WTC11 (cell line): ENCODE results near the gene IFI6. TPM values are rescaled to one million over a fixed set of nuclear protein-coding genes. Genes with fewer than 3 reads are reported as not detected.

Experiments
- ATAC-seq: fragments of 200-7000 bp; cut with Tn5 transposase; 2 replicates; pipeline ENCODE4 v1.10.0; 2021; ENCODE audit warnings: mild to moderate bottlenecking, moderate library complexity
- CTCF ChIA-PET: fragments of 300-600 bp; sonication (Branson Sonifier 250); formaldehyde crosslinking; loops from one replicate; lab custom pipeline; 2021; ENCODE audit warnings: antibody characterized with exemption; lab: Charles Lee
- POLR2A ChIA-PET: fragments of 350-600 bp; sonication (Branson Sonifier 250); formaldehyde crosslinking; loops from one replicate; lab custom pipeline; 2021; ENCODE audit warnings: antibody characterized with exemption; lab: Charles Lee
- DNase-seq: peaks from one replicate; pipeline ENCODE4 v3.0.0; 2021; ENCODE audit warnings: low spot score
- H3K27ac Mint-ChIP-seq: 2 replicates; pipeline ENCODE4 v1.8.0; 2021; ENCODE audit warnings: mixed read lengths
- H3K27me3 Mint-ChIP-seq: 2 replicates; pipeline ENCODE4 v1.8.0; 2021; ENCODE audit warnings: low read depth, mild to moderate bottlenecking, moderate library complexity, mixed read lengths
- H3K36me3 Mint-ChIP-seq: 2 replicates; pipeline ENCODE4 v1.8.0; 2021; ENCODE audit warnings: mixed read lengths
- H3K4me1 Mint-ChIP-seq: 2 replicates; pipeline ENCODE4 v1.8.0; 2022; ENCODE audit warnings: mixed read lengths
- H3K4me3 Mint-ChIP-seq: 2 replicates; pipeline ENCODE4 v1.8.0; 2021; ENCODE audit warnings: mild to moderate bottlenecking, moderate library complexity, mixed read lengths
- H3K9me3 Mint-ChIP-seq: 2 replicates; pipeline ENCODE4 v1.8.0; 2021; ENCODE audit warnings: mixed read lengths
- AR ChIP-seq: fragments of 250-450 bp; sonication (Bioruptor Pico); IDR thresholded peaks from 2 replicates; pipeline ENCODE4 v1.9.0; 2021; ENCODE audit warnings: mild to moderate bottlenecking
- CREB1 ChIP-seq: sonication (generic); formaldehyde crosslinking; IDR thresholded peaks from 2 replicates; pipeline ENCODE4 v1.8.0; 2023; ENCODE audit warnings: mild to moderate bottlenecking, missing genetic modification reagents
- CREM ChIP-seq: sonication (generic); formaldehyde crosslinking; IDR thresholded peaks from 2 replicates; pipeline ENCODE4 v1.8.1; 2022; ENCODE audit warnings: mild to moderate bottlenecking, missing genetic modification reagents, moderate library complexity
- CTCF ChIP-seq: fragments of 200-600 bp; IDR thresholded peaks from 2 replicates; pipeline ENCODE4 v1.8.0; 2022; ENCODE audit warnings: antibody characterized with exemption
- ERG ChIP-seq: fragments of 250-450 bp; sonication (Bioruptor Pico); IDR thresholded peaks from 2 replicates; pipeline ENCODE4 v1.8.0; 2021; ENCODE audit warnings: mild to moderate bottlenecking
- FOXK1 ChIP-seq: sonication (generic); formaldehyde crosslinking; IDR thresholded peaks from 2 replicates; pipeline ENCODE4 v1.8.0; 2022; ENCODE audit warnings: mild to moderate bottlenecking, moderate library complexity, missing genetic modification reagents
- FOXP4 ChIP-seq: sonication (generic); formaldehyde crosslinking; IDR thresholded peaks from 2 replicates; pipeline ENCODE4 v1.8.0; 2022; ENCODE audit warnings: mild to moderate bottlenecking, missing genetic modification reagents
- JUN ChIP-seq: sonication (generic); formaldehyde crosslinking; IDR thresholded peaks from 2 replicates; pipeline ENCODE4 v1.8.0; 2023; ENCODE audit warnings: mild to moderate bottlenecking, missing genetic modification reagents
- MAX ChIP-seq: sonication (generic); formaldehyde crosslinking; IDR thresholded peaks from 2 replicates; pipeline ENCODE4 v1.8.0; 2022; ENCODE audit warnings: mild to moderate bottlenecking, missing genetic modification reagents
- MXD4 ChIP-seq: fragments of 250-450 bp; sonication (Bioruptor Pico); IDR thresholded peaks from 2 replicates; pipeline ENCODE4 v1.8.0; 2021; ENCODE audit warnings: mild to moderate bottlenecking, moderate library complexity, borderline replicate concordance
- NR2C2 ChIP-seq: sonication (generic); formaldehyde crosslinking; IDR thresholded peaks from 2 replicates; pipeline ENCODE4 v1.8.0; 2022; ENCODE audit warnings: mild to moderate bottlenecking, missing genetic modification reagents
- PRDM15 ChIP-seq: sonication (generic); formaldehyde crosslinking; IDR thresholded peaks from 2 replicates; pipeline ENCODE4 v1.8.0; 2022; ENCODE audit warnings: missing genetic modification reagents
- PREB ChIP-seq: sonication (generic); formaldehyde crosslinking; IDR thresholded peaks from 2 replicates; pipeline ENCODE4 v1.8.1; 2022; ENCODE audit warnings: mild to moderate bottlenecking, missing genetic modification reagents, moderate library complexity, borderline replicate concordance
- SMAD3 ChIP-seq: sonication (generic); formaldehyde crosslinking; IDR thresholded peaks from 2 replicates; pipeline ENCODE4 v1.8.0; 2022; ENCODE audit warnings: missing genetic modification reagents, mild to moderate bottlenecking, borderline replicate concordance
- ZNF219 ChIP-seq: sonication (generic); formaldehyde crosslinking; IDR thresholded peaks from 2 replicates; pipeline ENCODE4 v1.8.0; 2023; ENCODE audit warnings: missing genetic modification reagents, mild to moderate bottlenecking, borderline replicate concordance
- ZNF281 ChIP-seq: sonication (generic); formaldehyde crosslinking; IDR thresholded peaks from 2 replicates; pipeline ENCODE4 v1.8.0; 2023; ENCODE audit warnings: mild to moderate bottlenecking, missing genetic modification reagents
- ZNF671 ChIP-seq: fragments of 250-450 bp; sonication (Bioruptor Pico); IDR thresholded peaks from 2 replicates; pipeline ENCODE4 v1.8.0; 2021; ENCODE audit warnings: mild to moderate bottlenecking
- total RNA-seq: library from RNA; stranded (reverse); gene quantifications from 3 replicates; pipeline ENCODE4 v1.2.3, GENCODE V29; 2021

Gene IFI6
- total RNA-seq, 1 experiment from 2014 or later = 4.5 TPM

GRCh38 chr1:27662261-27662660, 9.7 kb downstream of the IFI6 start (continued):
- TF ChIP-seq ZNF281 (CRISPR knock-in tag) = no peak
- TF ChIP-seq MXD4 (CRISPR knock-in tag) = no peak

GRCh38 chr1:27661412-27662075, 10.4 kb downstream of the IFI6 start:
- Mint-ChIP-seq H3K4me3 (no peak overlapping the region), H3K4me1 (peaks cover 33% of the 10 kb centered on the region), H3K9me3 (no peaks in the 10 kb centered on the region)
- CTCF ChIA-PET = interaction anchor here (0.5 to 10.1 kb wide), 12 partner anchors 8 to 361 kb away, joined by 3 to 367 read pairs (median 12); partner anchors contain the start of genes AHDC1 and IFI6
- no peak for ATAC-seq
- TF ChIP-seq PRDM15 (CRISPR knock-in tag) (no peak), JUN (CRISPR knock-in tag) (no peak), PREB (no peak), AR (CRISPR knock-in tag) (no peak), ZNF671 (CRISPR knock-in tag) (no peak), NR2C2 (CRISPR knock-in tag) (no peak), FOXP4 (CRISPR knock-in tag) (no peak), CREB1 (no peak), SMAD3 (no peak), ERG (CRISPR knock-in tag) (no peak), CTCF (no peak), FOXK1 (CRISPR knock-in tag) (no peak), ZNF219 (CRISPR knock-in tag) (no peak), MAX (CRISPR knock-in tag) (no peak), CREM (CRISPR knock-in tag) (no peak), MXD4 (CRISPR knock-in tag) (no peak)
- TF ChIP-seq, all 79 proteins: peak for 0
- H3K27ac Mint-ChIP-seq = no peak overlapping the region
- no peaks in the 10 kb centered on the region for H3K36me3 Mint-ChIP-seq
- POLR2A ChIA-PET = interaction anchor here (0.7 to 1.9 kb wide), 2 partner anchors 55 to 588 kb away, joined by 5 to 6 read pairs; no protein-coding TSS in a partner anchor
- no peak for DNase-seq
- peaks cover 3% of the 10 kb centered on the region; the same call in 1 of the 2 replicates for H3K27me3 Mint-ChIP-seq
